Smooth muscle cell (in vitro differentiated cells): ENCODE results near the gene TMEM120A. TPM values are rescaled to one million over a fixed set of nuclear protein-coding genes. Genes with fewer than 3 reads are reported as not detected.

Experiments
- DNase-seq: peaks from one replicate; lab custom pipeline; 2025; ENCODE audit not compliant: unreplicated experiment; lab: John Stamatoyannopoulos, UW
- H2AFZ ChIP-seq: fragments of 200-600 bp; sonication (generic); 2 replicates; pipeline ENCODE4 v1.6.0; 2016; ENCODE audit warnings: antibody characterized with exemption, low read depth, mild to moderate bottlenecking
- H3F3A ChIP-seq: fragments of 200-600 bp; sonication (generic); 2 replicates; pipeline ENCODE4 v1.6.0; 2017; ENCODE audit warnings: antibody characterized with exemption, low read depth
- H3K27ac ChIP-seq: fragments of 200-600 bp; sonication (generic); 2 replicates; pipeline ENCODE4 v1.5.1; 2016; ENCODE audit warnings: low read depth, mild to moderate bottlenecking
- H3K27me3 ChIP-seq: fragments of 200-600 bp; sonication (generic); 2 replicates; pipeline ENCODE4 v1.6.1; 2016; ENCODE audit warnings: low read depth, mild to moderate bottlenecking
- H3K36me3 ChIP-seq: fragments of 200-600 bp; sonication (generic); 2 replicates; pipeline ENCODE4 v1.5.1; 2016; ENCODE audit warnings: low read depth
- H3K4me1 ChIP-seq: fragments of 200-600 bp; sonication (generic); 2 replicates; pipeline ENCODE4 v1.5.1; 2016; ENCODE audit warnings: low read depth
- H3K4me2 ChIP-seq: fragments of 200-600 bp; sonication (generic); 2 replicates; pipeline ENCODE4 v1.6.0; 2016; ENCODE audit warnings: mild to moderate bottlenecking
- H3K4me3 ChIP-seq: fragments of 200-600 bp; sonication (generic); 2 replicates; pipeline ENCODE4 v1.5.1; 2016; ENCODE audit warnings: mild to moderate bottlenecking
- H3K79me2 ChIP-seq: fragments of 200-600 bp; sonication (generic); 2 replicates; pipeline ENCODE4 v1.6.0; 2016; ENCODE audit warnings: low read depth, mild to moderate bottlenecking
- H3K9ac ChIP-seq: fragments of 200-600 bp; sonication (generic); 2 replicates; pipeline ENCODE4 v1.6.0; 2016; ENCODE audit warnings: low read depth
- H3K9me3 ChIP-seq: fragments of 200-600 bp; sonication (generic); replicated peaks from 2 replicates; pipeline ENCODE4 v1.5.1; 2016; ENCODE audit warnings: low read depth
- H4K20me1 ChIP-seq: fragments of 200-600 bp; sonication (generic); 2 replicates; pipeline ENCODE4 v1.6.0; 2016; ENCODE audit warnings: low read depth
- WGBS: methylation state at CpG from one replicate; pipeline ENCODE4 v1.1.7; 2016; ENCODE audit warnings: low lambda C conversion rate; 5-methylcytosine and 5-hydroxymethylcytosine counted together
- polyA plus RNA-seq: library from polyadenylated mRNA; unstranded; fragments of >200 nt; fragmentation: Nextera tagmentation; extraction: Ambion mirVana; gene quantifications from 2 replicates; pipeline ENCODE4 v1.2.1, GENCODE V29; 2016
- total RNA-seq: library from RNA; depleted of rRNA; stranded (reverse); fragments of >200 nt; gene quantifications from 2 replicates; pipeline ENCODE4 v1.2.3, GENCODE V29; 2014
- TF ChIP-seq, protein P1 (sequence below): fragments of 200-600 bp; sonication (generic); IDR thresholded peaks from 2 replicates; pipeline ENCODE4 v1.5.1; 2017; ENCODE audit warnings: borderline replicate concordance, mild to moderate bottlenecking, antibody characterized with exemption; ENCODE audit not compliant: insufficient read depth, poor library complexity, severe bottlenecking

TMEM120A gene
- total and polyA plus RNA-seq, 2 experiments from 2014 or later = 20.3 to 37.2 TPM

DNA sequence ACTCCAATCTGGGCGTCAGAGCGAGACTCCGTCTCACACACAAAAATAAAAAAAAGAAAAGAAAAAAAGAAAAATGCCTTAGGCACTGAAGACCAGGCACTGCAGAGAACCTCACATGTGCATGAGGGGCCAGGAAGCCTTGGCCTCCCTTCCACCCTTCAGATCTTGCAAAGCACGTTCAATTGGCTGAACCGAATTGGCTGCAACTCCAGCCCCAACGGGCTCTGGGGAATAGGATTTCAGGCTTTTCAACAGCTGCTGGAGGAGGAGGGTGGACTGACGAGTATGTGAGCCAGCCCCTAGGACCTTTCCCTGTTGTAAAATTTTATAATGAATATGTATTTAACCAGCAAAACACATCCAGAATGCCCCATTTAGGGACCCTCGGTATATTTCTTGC, 16.7 kb downstream of the TMEM120A start:
- 89% methylated on average over 8 of the region's 8 CpGs for WGBS
- H2AFZ ChIP-seq = no peak overlapping the region
- TF ChIP-seq, protein P1, sequence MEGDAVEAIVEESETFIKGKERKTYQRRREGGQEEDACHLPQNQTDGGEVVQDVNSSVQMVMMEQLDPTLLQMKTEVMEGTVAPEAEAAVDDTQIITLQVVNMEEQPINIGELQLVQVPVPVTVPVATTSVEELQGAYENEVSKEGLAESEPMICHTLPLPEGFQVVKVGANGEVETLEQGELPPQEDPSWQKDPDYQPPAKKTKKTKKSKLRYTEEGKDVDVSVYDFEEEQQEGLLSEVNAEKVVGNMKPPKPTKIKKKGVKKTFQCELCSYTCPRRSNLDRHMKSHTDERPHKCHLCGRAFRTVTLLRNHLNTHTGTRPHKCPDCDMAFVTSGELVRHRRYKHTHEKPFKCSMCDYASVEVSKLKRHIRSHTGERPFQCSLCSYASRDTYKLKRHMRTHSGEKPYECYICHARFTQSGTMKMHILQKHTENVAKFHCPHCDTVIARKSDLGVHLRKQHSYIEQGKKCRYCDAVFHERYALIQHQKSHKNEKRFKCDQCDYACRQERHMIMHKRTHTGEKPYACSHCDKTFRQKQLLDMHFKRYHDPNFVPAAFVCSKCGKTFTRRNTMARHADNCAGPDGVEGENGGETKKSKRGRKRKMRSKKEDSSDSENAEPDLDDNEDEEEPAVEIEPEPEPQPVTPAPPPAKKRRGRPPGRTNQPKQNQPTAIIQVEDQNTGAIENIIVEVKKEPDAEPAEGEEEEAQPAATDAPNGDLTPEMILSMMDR = no peak
- no peaks in the 10 kb centered on the region for H3K79me2 ChIP-seq
- H3K36me3 ChIP-seq = no peaks in the 10 kb centered on the region
- no peaks in the 10 kb centered on the region for H3K27me3 ChIP-seq
- H3K9ac ChIP-seq = no peak overlapping the region
- no peak overlapping the region for H3K4me3 ChIP-seq
- H3K4me2 ChIP-seq = no peak overlapping the region
- H3K4me1 ChIP-seq = no peaks in the 10 kb centered on the region
- H4K20me1 ChIP-seq = no peaks in the 10 kb centered on the region
- no peak for DNase-seq
- H3K27ac ChIP-seq = no peak overlapping the region
- H3K9me3 ChIP-seq = no peaks in the 10 kb centered on the region
- no peaks in the 10 kb centered on the region for H3F3A ChIP-seq

DNA sequence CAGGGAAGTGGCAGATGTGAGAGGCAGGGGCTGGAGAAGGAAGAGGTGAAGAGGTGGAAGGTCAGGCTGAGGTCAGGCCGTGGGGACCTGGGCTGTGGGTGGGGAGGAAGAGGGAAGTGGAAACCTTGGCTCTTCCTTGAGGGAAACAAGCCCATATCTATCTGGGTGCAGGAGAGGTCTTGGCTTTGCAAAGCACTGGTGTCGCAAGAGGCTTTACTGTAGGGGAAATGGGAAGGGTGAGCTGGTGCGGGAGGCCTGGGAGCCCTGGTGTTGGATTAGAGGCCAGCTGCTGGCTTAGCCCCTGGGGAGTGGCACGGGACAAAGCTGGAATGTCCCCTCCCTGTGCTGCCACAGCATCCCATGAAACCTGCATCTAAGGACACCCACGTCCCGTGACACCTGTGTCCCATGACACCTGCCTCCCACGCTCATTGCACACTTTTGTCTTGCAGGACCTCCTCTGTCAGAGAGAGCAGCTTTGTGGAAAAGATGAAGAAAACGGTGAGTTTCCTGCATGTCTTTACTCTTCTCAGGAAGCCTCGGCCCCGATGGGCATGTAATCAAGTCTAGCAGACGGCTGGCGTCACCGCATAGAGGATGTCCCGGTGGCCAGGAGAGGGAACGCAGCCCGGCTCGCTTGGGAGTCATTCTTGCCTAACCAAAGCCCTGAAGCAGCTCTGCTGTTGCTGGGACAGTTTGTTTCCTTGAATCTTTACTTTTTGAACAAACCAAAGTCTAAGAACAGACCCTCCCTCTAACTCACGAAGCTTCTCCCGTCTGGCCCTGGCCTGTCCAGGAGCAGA, 22.2 kb downstream of the TMEM120A start:
- Histone ChIP-seq H3K9ac (no peak overlapping the region), H3K79me2 (no peaks in the 10 kb centered on the region), H3K27ac (no peak overlapping the region), H3K27me3 (no peaks in the 10 kb centered on the region), H2AFZ (no peak overlapping the region), H3K9me3 (no peaks in the 10 kb centered on the region), H3K36me3 (no peaks in the 10 kb centered on the region), H3K4me2 (no peak overlapping the region), H3F3A (no peaks in the 10 kb centered on the region), H3K4me1 (no peaks in the 10 kb centered on the region), H3K4me3 (no peak overlapping the region), H4K20me1 (peaks cover 5% of the 10 kb centered on the region)
- WGBS = 84% methylated on average over 19 of the region's 19 CpGs
- TF ChIP-seq, protein P1 = peak; percentile 4
- no peak for DNase-seq

DNA sequence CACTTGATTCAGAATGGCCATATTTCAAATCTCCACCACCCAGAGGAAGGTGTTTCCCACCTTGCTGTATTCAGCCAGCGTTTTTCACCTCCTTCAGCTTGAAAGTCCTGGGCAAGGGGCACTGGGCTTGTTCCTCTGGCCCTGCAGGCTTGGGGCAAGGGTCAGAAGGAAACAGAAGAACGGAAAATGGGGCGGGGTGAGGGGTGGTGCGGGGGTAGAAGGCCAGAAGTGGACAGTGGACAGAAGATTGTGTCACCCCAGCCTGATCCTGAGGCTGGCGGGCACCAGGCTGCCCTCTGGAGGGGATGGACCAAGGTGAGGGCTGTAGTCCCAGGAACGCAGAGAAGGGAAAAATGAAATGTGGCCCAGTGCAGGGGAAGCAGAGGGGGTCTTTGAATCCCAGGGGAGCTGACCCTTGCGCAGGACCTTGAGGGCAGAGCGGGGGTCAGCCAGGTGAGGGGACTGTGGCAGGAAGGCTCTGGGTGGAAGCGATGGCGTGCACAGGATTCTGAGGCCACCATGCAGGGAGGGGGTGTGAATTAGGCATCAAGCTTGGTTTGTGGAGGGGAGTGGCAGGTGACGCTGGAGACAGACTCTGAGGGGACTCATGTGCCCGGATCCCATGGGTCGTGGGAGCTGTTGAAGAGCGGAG, 23.0 kb downstream of the TMEM120A start:
- DNase-seq = no peak
- Histone ChIP-seq H2AFZ (no peak overlapping the region), H3K9me3 (no peaks in the 10 kb centered on the region), H3K36me3 (no peaks in the 10 kb centered on the region), H3K4me2 (no peak overlapping the region), H3K9ac (no peak overlapping the region), H3K27me3 (no peaks in the 10 kb centered on the region), H3F3A (no peaks in the 10 kb centered on the region), H3K4me3 (no peak overlapping the region), H3K4me1 (no peaks in the 10 kb centered on the region), H3K79me2 (no peaks in the 10 kb centered on the region), H4K20me1 (peaks cover 5% of the 10 kb centered on the region), H3K27ac (no peak overlapping the region)
- WGBS = 97% methylated on average over 14 of the region's 14 CpGs
- TF ChIP-seq, protein P1 = no peak
